GM19238 (cell line): Measurements from ENCODE around the gene TACC2.
"Not testable (repeated sequence)": the region's sequence is repeated elsewhere in the genome, so short reads cannot be mapped to it uniquely, and the experiment has no call there.

Source experiments
- DNase-seq: peaks from one replicate; pipeline ENCODE4 v3.0.0; 2011; ENCODE audit warnings: low spot score; ENCODE audit not compliant: insufficient read length

Gene TACC2

GRCh38 chr10:122188706-122189105 is 199.7 kb downstream of the TACC2 start:
- no peak for DNase-seq

DNA sequence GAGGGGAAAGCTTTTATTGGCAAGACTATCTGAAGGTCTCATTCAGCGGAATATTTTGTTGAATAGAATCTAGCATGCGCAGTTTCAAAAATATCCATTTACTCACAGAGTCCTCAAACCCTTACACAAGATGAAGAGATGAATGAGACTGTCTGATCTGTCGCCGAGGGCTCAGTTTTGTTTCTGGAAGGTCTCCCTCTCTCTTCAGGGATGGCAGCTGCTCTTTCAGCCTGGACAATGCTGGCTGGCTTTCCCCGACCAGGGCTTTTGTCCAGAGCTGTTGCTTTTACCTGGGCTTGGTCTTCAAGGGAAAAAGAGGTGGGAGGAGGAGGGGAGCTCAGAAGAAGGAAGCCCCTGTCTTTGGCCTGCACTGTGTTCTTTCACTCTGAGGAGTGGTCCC is 200.2 kb downstream of the TACC2 start:
- no peak for DNase-seq

GRCh38 chr10:122190176-122190943 is 201.4 kb downstream of the TACC2 start:
- no peak for DNase-seq

- no peak for DNase-seq
Measured at GRCh38 chr10:122191936-122192541, 203.1 kb downstream of the TACC2 start.

GRCh38 chr10:122194251-122194650 is 205.3 kb downstream of the TACC2 start:
- no peak for DNase-seq

- no peak for DNase-seq
Measured at GRCh38 chr10:122196218-122196617, 207.3 kb downstream of the TACC2 start.

GRCh38 chr10:122197611-122198222 is 208.8 kb downstream of the TACC2 start:
- DNase-seq = no peak

DNA sequence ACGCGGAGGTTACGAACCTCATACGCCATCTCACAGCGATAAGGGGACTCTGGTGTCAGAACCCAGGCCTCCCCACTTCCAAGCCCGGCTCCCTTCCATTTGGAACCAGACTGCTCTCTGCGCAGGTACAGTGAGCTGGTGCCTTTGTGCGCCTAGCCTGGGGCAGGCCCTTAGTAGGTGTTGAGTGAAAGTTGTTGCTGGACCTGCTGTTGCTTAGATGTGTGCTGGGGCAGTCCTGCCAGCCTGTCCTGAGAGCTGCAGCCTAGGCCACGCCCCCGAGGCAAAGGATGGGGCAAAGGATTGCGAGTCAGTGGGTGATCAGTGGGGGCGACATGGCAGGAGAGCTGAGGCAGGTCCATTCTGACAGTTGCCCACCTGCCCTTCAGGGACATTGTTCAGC is 209.7 kb downstream of the TACC2 start:
- DNase-seq = no peak

- no peak for DNase-seq
Measured at GRCh38 chr10:122199070-122199469, 210.1 kb downstream of the TACC2 start.

- no peak for DNase-seq
Measured at GRCh38 chr10:122199689-122200088, 210.7 kb downstream of the TACC2 start.

DNA sequence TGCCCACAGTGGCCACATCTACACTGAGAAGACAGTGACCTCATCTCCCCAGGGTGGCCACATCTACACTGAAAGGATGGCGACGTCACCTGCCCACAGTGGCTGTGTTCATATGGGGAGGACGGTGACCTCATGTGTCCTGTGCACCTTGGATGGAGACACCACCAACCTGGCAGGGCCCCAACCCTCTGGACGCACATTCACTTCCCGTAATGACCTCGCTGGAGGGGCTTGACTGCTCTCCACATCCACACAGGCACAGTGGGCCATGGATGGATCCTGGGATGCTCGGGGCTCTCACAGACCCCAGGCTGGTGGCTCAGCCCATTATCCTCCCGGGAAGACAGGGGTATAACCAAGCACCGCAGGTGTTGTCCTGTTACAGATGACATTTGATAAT is 212.4 kb downstream of the TACC2 start:
- no peak for DNase-seq

DNA sequence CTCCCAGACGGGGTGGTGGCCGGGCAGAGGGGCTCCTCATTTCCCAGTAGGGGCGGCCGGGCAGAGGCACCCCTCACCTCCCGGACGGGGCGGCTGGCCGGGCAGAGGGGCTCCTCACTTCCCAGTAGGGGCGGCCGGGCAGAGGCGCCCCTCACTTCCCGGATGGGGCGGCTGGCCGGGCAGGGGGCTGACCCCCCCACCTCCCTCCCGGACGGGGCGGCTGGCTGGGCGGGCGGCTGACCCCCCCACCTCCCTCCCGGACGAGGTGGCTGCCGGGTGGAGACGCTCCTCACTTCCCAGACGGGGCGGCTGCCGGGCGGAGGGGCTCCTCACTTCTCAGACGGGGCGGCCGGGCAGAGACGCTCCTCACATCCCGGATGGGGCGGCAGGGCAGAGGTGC is 214.2 kb downstream of the TACC2 start:
- DNase-seq = not testable (repeated sequence)

GRCh38 chr10:122204691-122205489 is 215.9 kb downstream of the TACC2 start:
- DNase-seq = no peak

DNA sequence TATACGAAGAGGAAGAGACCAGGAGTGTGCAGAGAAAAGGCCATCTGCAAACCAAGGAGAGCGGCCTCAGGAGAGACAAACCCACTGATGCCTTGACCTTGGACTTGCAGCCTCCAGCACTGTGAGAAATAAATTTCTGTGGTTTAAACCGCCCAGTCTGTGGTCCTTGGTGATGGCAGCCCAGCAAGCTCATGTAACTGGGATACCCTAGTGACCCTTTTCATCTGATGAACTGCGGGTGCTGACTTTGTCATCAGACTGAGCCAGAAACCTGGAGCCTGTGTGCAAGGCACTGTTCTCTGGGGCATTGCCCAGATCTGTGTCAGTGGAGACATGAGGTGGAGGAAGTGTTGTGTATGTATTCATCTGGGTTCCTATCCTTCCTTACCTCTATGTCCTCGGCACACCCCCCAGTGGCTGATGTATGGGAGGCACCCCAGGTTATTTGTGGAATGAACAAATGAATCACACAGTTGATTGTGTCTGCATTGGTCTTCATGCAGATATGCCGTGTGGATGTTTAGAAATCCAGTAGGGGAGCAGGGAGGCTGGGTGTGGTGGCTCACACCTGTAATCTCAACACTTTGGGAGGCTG is 217.6 kb downstream of the TACC2 start:
- DNase-seq = no peak

- DNase-seq = no peak
Measured at GRCh38 chr10:122207163-122207562, 218.2 kb downstream of the TACC2 start.

DNA sequence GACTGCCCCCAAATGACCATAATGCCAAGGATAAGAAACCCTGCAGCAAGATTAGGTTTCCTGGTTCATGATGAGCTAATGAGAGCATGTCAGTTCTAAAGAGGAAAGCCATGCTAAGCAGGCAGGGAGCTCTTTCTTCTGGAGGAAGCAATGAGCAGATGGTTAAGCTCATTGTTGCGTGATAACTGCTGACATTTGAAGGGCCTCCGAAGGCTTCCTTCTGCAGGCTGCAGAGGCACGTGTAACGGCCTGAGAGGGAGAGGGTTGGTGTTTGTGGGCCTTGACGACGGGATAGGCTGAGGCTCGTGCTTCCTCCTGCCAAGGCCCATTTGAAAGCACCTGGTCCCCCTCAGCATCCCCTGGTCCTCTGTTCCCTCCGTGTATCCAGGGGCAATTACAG is 218.6 kb downstream of the TACC2 start:
- no peak for DNase-seq

- DNase-seq = no peak
Measured at GRCh38 chr10:122208571-122209430, 219.8 kb downstream of the TACC2 start.

DNA sequence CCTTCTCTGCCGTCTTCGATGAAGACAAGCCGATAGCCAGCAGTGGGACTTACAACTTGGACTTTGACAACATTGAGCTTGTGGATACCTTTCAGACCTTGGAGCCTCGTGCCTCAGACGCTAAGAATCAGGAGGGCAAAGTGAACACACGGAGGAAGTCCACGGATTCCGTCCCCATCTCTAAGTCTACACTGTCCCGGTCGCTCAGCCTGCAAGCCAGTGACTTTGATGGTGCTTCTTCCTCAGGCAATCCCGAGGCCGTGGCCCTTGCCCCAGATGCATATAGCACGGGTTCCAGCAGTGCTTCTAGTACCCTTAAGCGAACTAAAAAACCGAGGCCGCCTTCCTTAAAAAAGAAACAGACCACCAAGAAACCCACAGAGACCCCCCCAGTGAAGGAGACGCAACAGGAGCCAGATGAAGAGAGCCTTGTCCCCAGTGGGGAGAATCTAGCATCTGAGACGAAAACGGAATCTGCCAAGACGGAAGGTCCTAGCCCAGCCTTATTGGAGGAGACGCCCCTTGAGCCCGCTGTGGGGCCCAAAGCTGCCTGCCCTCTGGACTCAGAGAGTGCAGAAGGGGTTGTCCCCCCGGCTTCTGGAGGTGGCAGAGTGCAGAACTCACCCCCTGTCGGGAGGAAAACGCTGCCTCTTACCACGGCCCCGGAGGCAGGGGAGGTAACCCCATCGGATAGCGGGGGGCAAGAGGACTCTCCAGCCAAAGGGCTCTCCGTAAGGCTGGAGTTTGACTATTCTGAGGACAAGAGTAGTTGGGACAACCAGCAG is 221.7 kb downstream of the TACC2 start:
- DNase-seq = no peak

DNA sequence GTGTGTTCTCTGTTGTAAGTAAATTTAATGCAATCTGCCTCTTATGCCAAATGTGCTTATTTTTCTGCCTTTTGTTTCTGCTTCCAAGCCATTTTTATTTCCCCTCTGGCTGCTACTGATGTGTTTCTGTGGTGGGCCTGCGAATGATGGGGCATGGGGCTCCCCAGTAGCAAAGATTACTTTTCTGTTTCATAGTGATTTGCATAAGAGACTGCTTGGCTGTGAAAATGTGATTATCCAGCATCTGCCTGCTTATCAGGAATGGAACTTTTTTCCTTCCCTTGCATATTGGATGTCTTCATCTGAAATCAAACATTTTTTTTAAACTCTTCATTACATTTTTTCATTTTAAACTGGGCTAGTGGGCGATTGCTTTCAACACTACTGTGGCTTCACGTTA is 224.4 kb downstream of the TACC2 start:
- no peak for DNase-seq

- DNase-seq = no peak
Measured at GRCh38 chr10:122213766-122214165, 224.8 kb downstream of the TACC2 start.
